Mucosa of gallbladder (tissue), 1 donor: ENCODE results near the gene LGALS12. TPM values are rescaled to one million over a fixed set of nuclear protein-coding genes. Genes with fewer than 3 reads are reported as not detected.
"Not testable (repeated sequence)": the region's sequence is repeated elsewhere in the genome, so short reads cannot be mapped to it uniquely, and the experiment has no call there.

Source experiments
- DNase-seq: peaks from one replicate; pipeline ENCODE4 v3.0.0-alpha.2; 2020; ENCODE audit warnings: low spot score
- total RNA-seq: library from RNA; stranded (reverse); gene quantifications from one replicate; pipeline ENCODE4 v1.2.1, GENCODE V29; 2021
- donor health status: DM: no; HTN: no; CAD: no.

The LGALS12 gene
- total RNA-seq, 1 donor from 2014 or later = 0.26 TPM

GRCh38 chr11:63532799-63533475 is 27.1 kb downstream of the LGALS12 start:
- no peak for DNase-seq

DNA sequence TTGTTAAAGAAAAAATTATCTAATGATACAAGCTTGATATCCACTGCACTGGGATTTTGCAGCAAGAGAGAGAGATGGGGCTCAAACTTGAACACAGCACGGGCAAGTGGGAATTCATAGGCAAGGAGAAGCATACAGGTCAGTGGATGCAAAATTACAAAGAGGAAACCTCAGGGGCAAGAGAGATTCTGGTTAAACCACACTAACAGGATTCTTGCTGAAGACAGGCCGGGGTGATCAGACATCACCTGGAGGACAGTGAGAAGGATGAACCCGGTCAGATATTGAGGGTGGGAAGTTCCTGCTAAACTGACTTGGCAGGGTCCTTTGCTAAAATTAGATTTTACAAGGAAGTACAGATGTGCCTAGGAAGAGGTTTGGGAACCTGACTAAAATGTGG is 28.2 kb downstream of the LGALS12 start:
- DNase-seq = no peak

DNA sequence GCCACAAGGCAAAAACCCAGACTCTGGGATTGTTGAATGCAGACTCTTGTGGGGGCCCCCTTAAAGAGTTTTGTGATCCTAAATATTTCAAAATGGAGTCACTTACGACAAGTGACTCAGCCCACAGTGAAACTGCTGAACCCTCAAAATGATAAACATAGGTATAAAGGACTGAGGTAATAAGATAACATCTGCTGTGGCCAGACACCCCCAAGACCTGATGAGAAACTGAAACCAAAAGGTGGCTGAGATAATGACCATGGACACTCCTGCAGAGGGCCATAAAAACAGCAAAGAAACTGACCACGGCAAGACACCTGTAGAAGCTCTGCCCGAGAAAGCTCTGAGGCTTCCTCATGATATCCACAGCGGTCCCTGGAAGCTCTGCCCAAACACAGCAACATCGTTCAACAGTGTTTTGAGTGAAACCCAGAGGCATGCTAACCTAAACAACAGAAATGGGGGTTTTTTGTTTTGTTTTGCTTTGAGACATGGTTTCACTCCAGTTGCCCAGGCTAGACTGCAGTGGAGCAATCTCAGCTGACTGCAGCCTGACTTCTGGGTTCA is 29.1 kb downstream of the LGALS12 start:
- no peak for DNase-seq

DNA sequence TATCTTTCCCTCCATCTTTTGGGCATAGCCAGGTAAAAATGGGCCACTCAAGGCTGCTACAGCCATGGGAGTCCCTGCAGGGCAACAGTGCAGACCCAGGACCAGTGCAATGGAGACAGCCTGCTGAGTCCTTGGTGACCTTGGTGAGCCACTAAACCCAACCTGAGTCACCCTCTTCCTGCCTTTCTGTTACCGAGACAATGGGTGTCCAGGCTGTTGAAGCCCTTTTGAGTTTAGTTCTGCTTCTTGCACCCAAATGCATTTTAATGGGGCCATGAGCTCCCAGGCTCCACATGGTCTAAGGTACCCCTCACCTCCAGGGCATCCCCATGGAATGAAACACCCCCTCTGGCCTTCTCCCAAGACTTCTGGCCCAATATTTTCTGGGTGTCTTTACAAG is 29.9 kb downstream of the LGALS12 start:
- no peak for DNase-seq

DNA sequence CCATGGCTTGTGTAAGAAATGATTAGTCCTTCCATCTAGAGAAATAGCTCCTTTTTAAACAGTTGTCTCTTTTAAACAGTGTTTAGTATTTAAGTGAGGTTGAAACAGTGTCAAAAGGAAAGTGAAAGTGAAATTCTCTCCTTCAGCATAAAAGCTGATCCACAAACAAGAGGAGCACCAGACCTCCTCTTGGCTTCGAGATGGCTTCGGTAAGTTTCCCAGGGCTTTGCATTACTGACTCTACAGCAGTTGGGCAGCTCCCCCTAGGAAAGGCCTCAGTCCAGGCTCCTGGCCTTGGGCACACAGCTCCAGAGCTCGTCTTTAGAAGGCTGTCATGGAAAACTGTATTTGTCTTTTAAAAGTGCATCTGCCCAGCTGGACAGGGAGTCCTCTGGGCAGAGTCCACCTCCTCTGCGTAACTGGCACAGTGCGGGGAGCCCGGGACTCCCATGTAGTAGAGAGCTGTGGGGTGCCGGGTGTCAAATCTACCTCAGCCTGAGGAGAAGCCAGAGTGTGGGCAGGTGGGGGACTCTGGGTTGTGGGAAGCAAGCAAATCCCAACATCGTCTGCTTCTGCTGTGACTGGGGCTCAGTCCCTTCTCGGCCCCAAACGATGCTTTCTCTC is 30.9 kb downstream of the LGALS12 start, which contains the start of gene PLAAT4:
TSS of gene PLAAT4 (plus strand) at position 140 of the 624 bp plus-strand sequence. CDS start at position 201, 61 bp downstream.
- DNase-seq = peak; percentile 39

- peak; percentile 50 for DNase-seq
Observed at GRCh38 chr11:63537293-63538101, 31.6 kb downstream of the LGALS12 start.

GRCh38 chr11:63542506-63542905 is 36.6 kb downstream of the LGALS12 start:
- not testable (repeated sequence) for DNase-seq

- DNase-seq = no peak
Observed at GRCh38 chr11:63543711-63544110, 37.8 kb downstream of the LGALS12 start.

DNA sequence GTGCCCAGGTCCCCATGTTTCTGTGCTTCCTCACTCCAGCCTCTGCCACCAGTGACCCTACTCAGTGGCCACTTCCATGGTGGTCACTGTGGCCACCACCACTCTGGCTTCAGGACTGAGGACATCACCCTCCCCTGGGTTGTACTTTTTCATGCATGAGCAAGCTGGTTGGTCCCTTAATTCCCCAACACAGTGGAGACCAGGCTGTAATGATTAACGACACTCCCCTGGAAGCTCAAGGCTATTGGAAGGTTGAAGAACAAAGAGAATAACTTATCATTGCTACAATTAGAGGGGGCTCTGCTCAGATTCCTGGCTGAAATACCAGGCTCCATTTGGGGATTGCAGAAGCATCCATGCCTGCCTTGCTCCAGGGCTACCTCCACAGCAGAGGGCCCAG is 41.2 kb downstream of the LGALS12 start:
- DNase-seq = no peak

GRCh38 chr11:63548178-63548577 is 42.3 kb downstream of the LGALS12 start:
- no peak for DNase-seq

DNA sequence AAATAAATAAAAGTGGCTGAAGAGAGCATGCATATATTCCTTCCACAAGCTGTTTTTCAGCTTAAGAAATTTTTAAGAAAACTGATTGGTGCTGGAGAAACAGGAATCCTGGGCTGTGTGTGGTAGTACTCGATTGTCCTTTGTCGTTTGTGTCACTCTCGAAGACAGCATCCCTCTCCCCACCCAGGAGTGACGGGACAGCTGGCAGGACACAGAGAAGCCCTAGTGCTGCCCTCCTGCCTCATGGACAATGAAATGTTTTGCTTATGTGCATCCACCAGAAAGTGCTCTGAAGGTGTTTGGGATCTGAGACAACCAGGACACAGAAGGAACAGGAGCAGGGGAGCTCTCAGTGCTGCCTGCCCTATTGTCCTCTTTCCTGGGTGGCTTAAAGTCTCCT is 43.5 kb downstream of the LGALS12 start:
- no peak for DNase-seq

- not testable (repeated sequence) for DNase-seq
Observed at GRCh38 chr11:63550156-63550700, 44.3 kb downstream of the LGALS12 start.

DNA sequence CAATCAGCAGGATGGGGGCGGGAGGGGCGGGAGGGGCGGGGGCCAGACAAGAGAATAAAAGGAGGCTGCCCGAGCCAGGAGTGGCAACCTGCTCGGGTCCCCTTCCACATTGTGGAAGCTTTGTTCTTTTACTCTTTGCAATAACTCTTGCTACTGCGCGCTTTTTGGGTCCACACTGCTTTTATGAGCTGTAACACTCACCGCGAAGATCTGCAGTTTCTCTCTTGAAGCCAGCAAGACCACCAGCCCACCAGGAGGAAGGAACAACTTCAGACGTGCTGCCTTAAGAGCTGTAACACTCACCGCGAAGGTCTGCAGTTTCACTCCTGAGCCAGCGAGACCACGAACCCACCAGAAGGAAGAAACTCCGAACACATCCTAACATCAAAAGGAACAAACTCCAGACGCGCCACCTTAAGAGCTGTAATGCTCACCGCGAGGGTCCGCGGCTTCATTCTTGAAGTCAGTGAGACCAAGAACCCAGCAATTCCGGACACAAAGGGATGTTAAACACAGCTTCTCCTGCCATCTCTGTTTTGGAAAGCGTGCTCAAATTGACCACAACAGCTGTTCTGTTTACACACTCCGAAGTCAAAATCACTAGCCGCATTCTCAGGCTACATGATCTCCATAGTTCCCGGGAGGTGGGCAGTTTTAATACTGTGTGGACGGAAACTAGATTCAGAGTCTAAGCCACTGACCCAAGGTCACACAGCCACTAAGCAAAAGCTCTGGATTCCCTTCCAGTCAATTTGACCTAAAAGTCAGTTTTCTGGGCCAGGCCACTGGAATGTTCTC is 45.4 kb downstream of the LGALS12 start:
- no peak for DNase-seq

DNA sequence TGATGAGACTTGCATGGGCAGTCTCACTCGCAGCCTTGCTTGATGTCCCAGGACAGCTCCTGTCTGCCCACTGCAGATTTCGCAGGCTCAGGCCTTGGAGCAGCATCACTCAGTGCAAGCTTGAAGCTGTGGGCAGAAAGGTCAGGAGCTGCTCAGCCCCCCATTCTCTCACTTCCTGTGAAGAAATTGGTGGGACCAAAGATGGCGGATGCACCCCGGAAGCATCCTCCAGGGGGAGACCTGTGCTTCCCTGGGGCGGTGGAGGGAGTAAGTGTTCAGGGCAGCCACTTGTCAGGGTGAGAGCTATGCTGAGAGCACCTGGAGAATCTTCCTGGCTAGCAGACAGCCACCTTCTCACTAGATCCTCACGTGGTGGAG is 46.0 kb downstream of the LGALS12 start:
- DNase-seq = no peak

DNA sequence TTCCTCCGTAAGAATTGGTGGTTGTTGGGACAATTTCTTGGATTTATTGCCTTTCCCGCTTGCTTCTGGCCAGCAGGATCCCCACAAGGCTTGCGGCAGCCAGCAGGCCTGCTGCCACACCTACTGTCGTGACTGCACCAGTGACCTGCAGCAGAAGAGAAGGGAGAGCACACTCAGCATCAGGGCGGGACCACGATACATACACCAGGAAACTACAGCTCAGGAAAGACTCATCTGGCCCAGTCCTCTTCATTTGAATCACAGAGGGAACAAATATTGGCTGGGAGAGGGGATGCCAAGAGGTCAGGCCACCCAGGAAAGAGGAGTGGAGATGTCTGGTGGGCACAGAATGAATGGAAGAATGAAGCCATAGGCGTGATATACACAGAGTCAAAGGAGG is 47.0 kb downstream of the LGALS12 start:
- no peak for DNase-seq

- no peak for DNase-seq
Observed at GRCh38 chr11:63553759-63554158, 47.9 kb downstream of the LGALS12 start.

GRCh38 chr11:63554877-63555223 is 49.0 kb downstream of the LGALS12 start:
- peak; percentile 3 for DNase-seq

DNA sequence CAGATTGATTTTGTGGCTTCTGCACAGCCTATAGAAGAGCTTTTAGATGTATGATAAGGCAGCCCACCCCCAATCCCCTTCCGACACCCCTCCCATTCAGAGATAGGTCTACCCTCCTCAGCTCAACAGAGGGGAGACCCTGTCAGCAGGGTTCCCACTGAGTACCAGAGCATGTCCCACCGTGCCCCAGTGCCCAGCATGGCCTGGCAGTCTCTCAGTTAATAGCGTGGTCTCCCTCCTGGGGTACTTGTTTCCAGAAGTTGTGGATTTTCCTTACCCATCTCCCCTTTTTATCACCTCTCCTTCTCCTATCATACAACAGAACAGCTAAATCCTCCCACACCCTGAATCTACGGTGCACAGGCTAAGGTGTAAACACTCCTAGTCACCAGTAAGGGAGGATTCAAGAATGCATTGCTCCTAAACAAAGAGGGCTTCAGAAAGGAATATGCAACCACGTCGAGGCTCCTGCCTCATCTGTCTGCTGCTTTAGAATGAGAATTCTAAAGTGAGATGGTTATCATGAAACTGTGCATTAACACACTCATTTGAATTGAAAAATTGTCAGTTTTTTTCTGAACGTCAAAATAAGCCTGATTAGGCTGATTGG is 50.6 kb downstream of the LGALS12 start:
- DNase-seq = no peak

DNA sequence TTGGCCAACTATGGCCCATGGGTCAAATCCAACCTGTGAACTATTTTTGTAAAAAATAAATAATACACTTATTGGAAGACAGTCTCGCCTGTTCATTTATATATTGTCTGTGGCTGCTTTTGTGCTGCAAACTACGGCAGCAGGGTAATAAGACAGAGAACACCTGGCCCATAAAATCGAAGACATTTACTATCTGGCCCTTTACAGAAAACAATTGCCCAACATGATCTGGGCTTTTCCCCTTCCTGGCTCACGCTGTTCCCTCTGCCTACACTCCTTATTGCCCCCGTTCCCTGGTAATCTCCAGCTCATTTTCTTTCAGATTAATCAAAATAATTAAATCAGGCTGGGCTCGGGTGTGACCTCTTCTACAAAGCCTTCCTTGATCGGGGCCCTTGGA is 51.7 kb downstream of the LGALS12 start:
- no peak for DNase-seq

DNA sequence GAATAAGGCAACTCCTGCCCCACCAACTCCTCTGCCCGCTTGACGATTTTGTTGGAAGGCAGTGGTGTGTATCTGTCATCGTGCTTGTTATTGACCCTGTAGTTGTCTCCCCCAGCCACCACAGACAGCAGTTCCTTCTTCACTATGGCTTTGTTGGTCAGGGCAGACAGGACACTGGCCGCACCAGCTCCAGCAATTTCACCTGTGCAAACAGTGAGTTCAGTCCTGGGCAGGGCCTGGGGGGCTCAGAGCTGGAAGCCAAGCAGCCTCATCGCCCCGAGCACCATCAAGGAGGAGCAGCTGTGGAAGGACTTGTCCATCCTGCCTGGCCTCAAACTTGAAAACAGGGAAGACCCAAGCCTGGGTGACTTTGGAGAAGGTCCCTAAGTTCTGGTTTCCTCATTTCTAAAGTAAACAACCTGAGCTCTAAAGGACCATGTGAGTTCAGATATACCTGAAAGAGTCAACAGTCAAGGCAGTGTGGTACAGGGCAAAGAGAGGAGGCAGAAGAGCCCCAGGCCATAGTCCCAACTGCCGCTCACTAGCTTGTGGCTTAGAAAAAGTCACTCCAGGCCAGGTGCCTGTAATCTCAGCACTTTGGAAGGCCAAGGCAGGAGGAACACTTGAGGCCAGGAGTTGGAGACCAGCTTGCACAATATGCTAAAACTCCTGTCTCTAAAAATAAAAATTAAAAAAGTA is 52.7 kb downstream of the LGALS12 start:
- no peak for DNase-seq
